C4-2B (cell line): ENCODE results near the gene RAB12.

ENCODE experiments used
- CTCF ChIP-seq: fragments of 450-650 bp; conservative IDR thresholded peaks from 2 replicates; pipeline ENCODE4 v1.5.1; 2017; ENCODE audit warnings: mild to moderate bottlenecking
- ZFX ChIP-seq: fragments of 450-650 bp; IDR thresholded peaks from 2 replicates; pipeline ENCODE4 v1.6.1; 2017

- no peak for TF ChIP-seq CTCF
- no peak for TF ChIP-seq ZFX
Observed at GRCh38 chr18:8601277-8602032, 7.8 kb upstream of the RAB12 start.
